CD4-positive, CD25-positive, alpha-beta regulatory T cell (primary cell): ENCODE data around the gene PSMG3. TPM values are rescaled to one million over a fixed set of nuclear protein-coding genes. Genes with fewer than 3 reads are reported as not detected.
"Not testable (repeated sequence)": the region's sequence is repeated elsewhere in the genome, so short reads cannot be mapped to it uniquely, and the experiment has no call there.

Source experiments
- ATAC-seq, 2 donors: fragments of 150-1000 bp; cut with Tn5 transposase; one replicate each; pipeline ENCODE4 v1.10.0; 2021; ENCODE audit warnings: low read depth in 2 of 2, moderate number of reproducible peaks in 2 of 2, moderate library complexity in 1 of 2
- DNase-seq, 3 donors: peaks; one replicate each; pipeline versions ENCODE4 v3.0.0 to v3.0.0-alpha.2; 2012 to 2022; ENCODE audit warnings: mixed read lengths in 1 of 3
- H3K27ac ChIP-seq: one replicate; pipeline ENCODE4 v1.7.0; 2013; ENCODE audit warnings: mild to moderate bottlenecking, low read length; ENCODE audit not compliant: insufficient read depth, poor library complexity, severe bottlenecking
- H3K27me3 ChIP-seq: one replicate; pipeline ENCODE4 v1.7.0; 2013; ENCODE audit warnings: low read length; ENCODE audit not compliant: control insufficient read depth, insufficient read depth
- H3K36me3 ChIP-seq: one replicate; pipeline ENCODE4 v1.7.0; 2013; ENCODE audit warnings: mild to moderate bottlenecking, low read length, moderate library complexity; ENCODE audit not compliant: control insufficient read depth, insufficient read depth
- H3K4me1 ChIP-seq: 2 replicates; pipeline ENCODE4 v1.7.0; 2013; ENCODE audit warnings: mild to moderate bottlenecking, low read length; ENCODE audit not compliant: insufficient read depth, control insufficient read depth, poor library complexity, severe bottlenecking
- H3K4me3 ChIP-seq: one replicate; pipeline ENCODE4 v1.7.0; 2013; ENCODE audit warnings: low read depth, mild to moderate bottlenecking, low read length, moderate library complexity
- H3K9me3 ChIP-seq, 2 experiments: 1 replicate in 1 of 2; 2 replicates in 1 of 2; pipeline ENCODE4 v1.7.0; 2013; ENCODE audit warnings: low read length in 2 of 2, mild to moderate bottlenecking in 1 of 2, moderate library complexity in 1 of 2; ENCODE audit not compliant: control insufficient read depth in 2 of 2
- H3K27ac Mint-ChIP-seq, 3 donors: one replicate each; pipeline ENCODE4 v1.8.0; 2020 to 2022; ENCODE audit warnings: mild to moderate bottlenecking in 3 of 3, mixed read lengths in 3 of 3, moderate library complexity in 2 of 3
- H3K27me3 Mint-ChIP-seq: one replicate; pipeline ENCODE4 v1.8.0; 2022; ENCODE audit warnings: mild to moderate bottlenecking, mixed read lengths
- H3K36me3 Mint-ChIP-seq: one replicate; pipeline ENCODE4 v1.8.0; 2020; ENCODE audit warnings: mixed read lengths
- H3K4me1 Mint-ChIP-seq, 4 donors: one replicate each; pipeline ENCODE4 v1.8.0; 2020 to 2022; ENCODE audit warnings: mixed read lengths in 4 of 4, mild to moderate bottlenecking in 1 of 4
- H3K4me3 Mint-ChIP-seq, 4 donors: one replicate each; pipeline ENCODE4 v1.8.0; 2020 to 2022; ENCODE audit warnings: mild to moderate bottlenecking in 4 of 4, mixed read lengths in 4 of 4, moderate library complexity in 3 of 4
- H3K9me3 Mint-ChIP-seq, 7 donors: one replicate each; pipeline ENCODE4 v1.8.0; 2020 to 2022; ENCODE audit warnings: mixed read lengths in 7 of 7, mild to moderate bottlenecking in 3 of 7, moderate library complexity in 2 of 7
- polyA plus RNA-seq, 4 donors: library from polyadenylated mRNA; unstranded; fragments of 300-500 nt; fragmentation: Illumina TruSeq; gene quantifications; one replicate each; pipeline ENCODE4 v1.2.3, GENCODE V29; 2021
- total RNA-seq: library from RNA; stranded (reverse); gene quantifications from one replicate; pipeline ENCODE4 v1.2.3, GENCODE V29; 2022

PSMG3 gene
- total and polyA plus RNA-seq, 5 donors from 2014 or later: 16.3 to 47.8 (median 45.7) TPM

DNA sequence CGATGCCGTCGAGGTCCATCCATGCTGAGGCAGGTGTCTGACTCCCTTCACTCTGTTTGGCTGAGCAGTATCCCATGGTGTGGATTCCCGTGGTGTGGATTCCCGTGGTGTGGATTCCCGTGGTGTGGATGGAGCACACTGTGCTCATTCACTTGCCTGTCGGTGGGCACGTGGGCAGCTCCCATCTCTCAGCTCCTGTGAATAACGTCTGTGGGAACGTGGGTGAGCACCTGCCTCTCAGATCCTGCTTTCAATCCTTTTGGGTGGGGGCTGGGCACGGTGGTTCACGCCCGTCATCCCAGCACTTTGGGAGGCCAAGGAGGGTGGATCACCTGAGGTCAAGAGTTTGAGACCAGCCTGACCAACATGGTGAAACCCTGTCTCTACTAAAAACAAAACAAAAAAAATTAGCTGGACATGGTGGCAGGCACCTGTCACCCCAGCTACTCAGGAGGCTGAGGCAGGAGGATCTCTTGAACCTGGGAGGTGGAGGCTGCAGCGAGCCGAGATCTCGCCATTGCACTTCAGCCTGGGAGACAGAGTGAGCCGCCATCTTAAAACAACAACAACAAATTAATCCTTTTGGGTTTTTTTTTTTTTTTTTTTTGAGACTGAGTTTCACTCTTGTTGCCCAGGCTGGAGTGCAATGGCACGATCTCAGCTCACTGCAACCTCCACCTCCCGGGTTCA lies 13.6 kb upstream of the PSMG3 start:
- peaks cover 4 to 16% (median 8%) of the 10 kb centered on the region in 4 donors for H3K4me1 Mint-ChIP-seq
- H3K36me3 ChIP-seq, H3K4me1 ChIP-seq, H3K9me3 ChIP-seq, H3K27me3 Mint-ChIP-seq, DNase-seq, ATAC-seq, H3K27ac ChIP-seq, H3K27me3 ChIP-seq, H3K4me3 ChIP-seq, H3K4me3 Mint-ChIP-seq, H3K27ac Mint-ChIP-seq, H3K36me3 Mint-ChIP-seq, H3K9me3 Mint-ChIP-seq: not testable (repeated sequence)

DNA sequence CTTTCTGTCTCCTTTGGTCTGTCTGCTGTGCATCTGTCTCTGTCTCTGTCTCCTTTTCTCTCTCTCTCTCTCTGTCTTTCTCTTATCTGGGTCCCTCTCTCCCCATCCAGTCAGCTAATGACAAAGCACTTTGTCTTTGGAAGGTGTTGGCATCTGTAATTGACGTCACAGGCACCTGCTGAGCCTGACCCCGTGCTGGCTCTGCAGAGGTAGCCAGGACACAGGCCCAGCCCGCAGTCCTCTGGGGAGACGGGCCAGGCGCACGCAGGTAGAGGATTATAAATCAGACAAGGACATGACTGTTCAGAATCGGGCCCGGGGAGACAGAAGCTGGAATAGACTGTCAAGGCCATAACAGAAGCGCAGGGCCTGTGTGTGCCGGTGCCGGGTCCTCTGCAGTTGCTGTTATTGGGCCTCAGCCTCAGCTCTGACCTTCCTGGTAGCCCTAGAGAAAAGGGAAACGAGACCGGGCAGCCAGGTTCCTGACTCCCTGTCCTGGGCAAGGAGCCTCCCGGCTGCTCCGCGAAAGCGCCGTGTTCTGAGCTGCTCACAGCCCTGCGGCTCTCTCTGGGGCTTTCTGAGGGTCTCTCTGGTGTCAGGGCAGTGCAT lies 10.7 kb upstream of the PSMG3 start:
- H3K4me1 Mint-ChIP-seq: peaks cover 4 to 16% (median 8%) of the 10 kb centered on the region in 4 donors
- no peak for DNase-seq
- no peaks in the 10 kb centered on the region for H3K27me3 Mint-ChIP-seq

DNA sequence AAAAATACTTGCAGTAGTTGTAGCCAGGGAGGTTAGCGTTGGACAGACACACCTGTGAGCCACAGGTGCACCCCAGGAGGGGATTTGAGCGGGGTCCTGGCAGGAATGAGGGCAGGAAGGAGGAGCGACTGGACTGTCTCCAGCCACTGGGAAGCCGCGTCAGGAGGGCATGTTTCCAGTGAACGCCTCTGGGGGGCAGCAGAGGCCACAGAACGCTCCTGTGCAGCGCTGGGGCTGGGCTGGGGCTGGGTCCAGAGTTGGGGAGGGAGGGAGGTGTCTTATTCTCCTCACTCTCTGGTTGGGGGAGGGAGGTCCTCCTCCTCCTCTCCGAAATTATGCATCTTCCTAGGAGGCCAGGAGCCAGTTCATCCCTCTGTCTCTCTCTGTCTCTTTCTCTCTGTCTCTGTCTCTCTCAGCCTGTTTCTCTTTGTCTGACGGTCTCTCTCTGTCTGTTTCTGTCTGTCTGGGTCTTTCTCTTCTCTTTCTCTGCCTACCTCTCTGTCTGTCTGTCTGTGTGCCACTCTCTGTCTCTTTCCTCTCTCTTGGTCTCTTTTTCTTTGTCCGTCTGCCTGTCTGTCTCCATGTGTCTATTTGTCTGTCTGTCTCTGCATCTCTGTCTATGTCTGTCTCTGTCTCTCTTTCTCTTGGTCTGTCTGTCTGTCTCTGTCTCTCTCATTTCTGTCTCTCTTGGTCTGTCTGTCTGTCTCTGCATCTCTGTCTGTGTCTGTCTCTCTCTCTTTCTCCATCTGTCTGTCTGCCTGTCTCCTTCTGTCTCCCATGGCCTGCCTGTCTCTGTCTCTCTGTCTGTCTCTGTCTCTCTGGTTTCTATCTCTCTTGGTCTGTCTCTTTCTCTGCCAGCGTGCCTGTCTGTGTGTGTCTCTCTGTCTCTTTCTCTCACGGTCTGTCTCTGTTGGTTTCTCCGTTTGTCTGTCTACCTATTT lies 9.9 kb upstream of the PSMG3 start:
- Mint-ChIP-seq H3K4me1 (peaks cover 4 to 16% (median 8%) of the 10 kb centered on the region in 4 donors), H3K27me3 (no peaks in the 10 kb centered on the region), H3K9me3 (no peaks in the 10 kb centered on the region), H3K27ac (peak overlapping the region in 2 of 3 donors; percentile 76 to 85), H3K36me3 (no peaks in the 10 kb centered on the region), H3K4me3 (peak overlapping the region in 1 of 4 donors; percentile 61)
- H3K4me1 ChIP-seq: peaks cover 5% of the 10 kb centered on the region
- H3K27me3 ChIP-seq: no peaks in the 10 kb centered on the region
- H3K9me3 ChIP-seq: no peaks in the 10 kb centered on the region
- peak; percentile 87 to 94 for ATAC-seq
- H3K36me3 ChIP-seq: no peaks in the 10 kb centered on the region
- no peak overlapping the region for H3K4me3 ChIP-seq
- no peak overlapping the region for H3K27ac ChIP-seq
- DNase-seq: peak; percentile 54 to 65 (median 57)

More for the DNA sequence above, 10.7 kb upstream of the PSMG3 start:
- Histone ChIP-seq H3K4me1 (peaks cover 5% of the 10 kb centered on the region), H3K27ac (no peak overlapping the region), H3K36me3 (no peaks in the 10 kb centered on the region), H3K27me3 (no peaks in the 10 kb centered on the region), H3K9me3 (no peaks in the 10 kb centered on the region), H3K4me3 (no peak overlapping the region)
- ATAC-seq: no peak
- H3K36me3 Mint-ChIP-seq: no peaks in the 10 kb centered on the region
- peak overlapping the region in 1 of 4 donors; percentile 75 for H3K4me3 Mint-ChIP-seq
- peak overlapping the region in 1 of 3 donors; percentile 85 for H3K27ac Mint-ChIP-seq
- H3K9me3 Mint-ChIP-seq: no peaks in the 10 kb centered on the region

DNA sequence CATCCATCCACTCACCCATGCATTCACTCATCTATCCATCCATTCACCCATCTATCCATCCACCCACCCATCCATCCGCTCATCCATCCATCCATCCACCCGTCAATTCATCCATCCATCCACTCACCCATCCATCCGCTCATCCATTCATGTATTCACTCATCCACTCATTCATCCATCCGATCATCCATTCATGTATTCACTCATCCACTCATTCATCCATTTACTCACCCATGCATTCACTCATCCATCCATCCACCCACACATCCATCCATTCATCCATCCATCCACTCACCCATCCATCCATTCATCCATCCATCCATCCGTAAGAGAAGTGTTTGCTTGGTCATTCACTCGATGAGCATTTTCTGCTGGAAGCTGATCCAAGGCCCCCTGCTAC lies 8.7 kb upstream of the PSMG3 start:
- H3K4me1 ChIP-seq: peaks cover 5% of the 10 kb centered on the region
- no peaks in the 10 kb centered on the region for H3K9me3 ChIP-seq
- Mint-ChIP-seq H3K36me3 (no peaks in the 10 kb centered on the region), H3K27ac (no peak overlapping the region), H3K4me1 (peaks cover 4 to 16% (median 8%) of the 10 kb centered on the region in 4 donors), H3K9me3 (no peaks in the 10 kb centered on the region), H3K4me3 (no peak overlapping the region), H3K27me3 (no peaks in the 10 kb centered on the region)
- DNase-seq: no peak
- no peak overlapping the region for H3K27ac ChIP-seq
- ATAC-seq: no peak
- H3K4me3 ChIP-seq: no peak overlapping the region
- H3K27me3 ChIP-seq: no peaks in the 10 kb centered on the region
- H3K36me3 ChIP-seq: no peaks in the 10 kb centered on the region

DNA sequence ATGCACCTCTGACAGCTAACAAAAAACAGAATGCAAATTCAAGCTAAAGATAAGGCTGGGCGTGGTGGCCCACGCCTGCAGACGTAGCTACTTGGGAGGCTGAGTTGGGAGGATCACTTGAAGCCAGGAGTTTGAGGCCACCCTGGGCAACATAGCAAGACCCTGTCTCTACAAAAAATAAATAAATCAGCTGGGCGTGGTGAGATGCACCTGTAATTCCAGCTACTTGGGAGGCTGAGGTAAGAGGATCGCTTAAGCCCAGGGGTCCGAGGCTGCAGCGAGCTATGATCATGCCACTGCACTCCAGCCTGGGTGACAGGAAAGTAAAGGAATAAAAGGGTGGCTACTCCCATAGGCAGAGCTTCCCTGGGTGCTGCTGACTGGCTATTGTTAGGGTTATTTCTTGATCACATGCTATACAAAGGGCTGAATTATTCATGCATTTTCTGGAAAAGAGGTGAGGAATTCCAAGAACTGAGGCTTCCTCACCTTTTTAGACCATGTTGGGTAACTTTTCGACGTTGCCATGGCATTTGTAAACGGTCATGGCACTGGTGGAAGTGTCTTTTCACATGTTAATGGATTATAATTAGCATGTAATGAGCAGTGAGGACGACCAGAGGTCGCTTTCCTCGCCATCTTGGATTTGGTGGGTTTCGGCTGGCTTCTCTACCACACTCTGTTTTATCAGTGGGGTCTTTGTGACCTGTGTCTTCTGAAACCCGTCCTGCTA lies 6.9 kb upstream of the PSMG3 start:
- Histone ChIP-seq H3K27ac (no peak overlapping the region), H3K9me3 (no peaks in the 10 kb centered on the region), H3K36me3 (no peaks in the 10 kb centered on the region), H3K27me3 (no peaks in the 10 kb centered on the region), H3K4me3 (no peak overlapping the region), H3K4me1 (peaks cover 5% of the 10 kb centered on the region)
- ATAC-seq (no peak), DNase-seq (no peak)
- Mint-ChIP-seq H3K36me3 (no peaks in the 10 kb centered on the region), H3K27ac (no peak overlapping the region), H3K27me3 (no peaks in the 10 kb centered on the region), H3K4me3 (no peak overlapping the region), H3K4me1 (peaks cover 10 to 29% (median 11%) of the 10 kb centered on the region in 4 donors), H3K9me3 (no peaks in the 10 kb centered on the region)

DNA sequence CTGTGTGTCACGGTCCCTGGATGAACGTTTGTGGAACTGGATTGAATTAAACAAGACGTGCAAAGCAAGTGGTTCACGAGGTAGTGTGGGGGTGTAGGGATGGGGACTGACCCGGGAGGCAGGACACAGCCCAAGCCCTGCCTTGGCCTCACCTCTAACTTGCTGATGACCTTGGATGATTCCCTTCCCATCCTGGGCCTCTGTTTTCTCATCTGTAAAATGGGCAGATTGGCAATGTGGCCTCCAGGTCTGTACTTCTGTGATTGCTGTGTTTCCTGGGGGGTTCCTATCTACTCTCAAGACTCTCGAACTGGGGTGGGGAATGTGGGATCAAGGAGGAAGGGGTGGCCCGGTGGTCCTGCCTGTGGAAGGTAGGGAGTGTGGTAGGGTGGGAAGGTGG lies 6.0 kb upstream of the PSMG3 start:
- Mint-ChIP-seq H3K27me3 (no peaks in the 10 kb centered on the region), H3K4me1 (peaks cover 10 to 38% (median 14%) of the 10 kb centered on the region in 4 donors), H3K4me3 (no peak overlapping the region), H3K36me3 (no peaks in the 10 kb centered on the region), H3K27ac (no peak overlapping the region), H3K9me3 (no peaks in the 10 kb centered on the region)
- no peaks in the 10 kb centered on the region for H3K36me3 ChIP-seq
- peaks cover 12% of the 10 kb centered on the region for H3K4me1 ChIP-seq
- no peak for ATAC-seq
- DNase-seq: no peak
- H3K4me3 ChIP-seq: no peak overlapping the region
- H3K27ac ChIP-seq: no peak overlapping the region
- H3K9me3 ChIP-seq: no peaks in the 10 kb centered on the region
- H3K27me3 ChIP-seq: no peaks in the 10 kb centered on the region

DNA sequence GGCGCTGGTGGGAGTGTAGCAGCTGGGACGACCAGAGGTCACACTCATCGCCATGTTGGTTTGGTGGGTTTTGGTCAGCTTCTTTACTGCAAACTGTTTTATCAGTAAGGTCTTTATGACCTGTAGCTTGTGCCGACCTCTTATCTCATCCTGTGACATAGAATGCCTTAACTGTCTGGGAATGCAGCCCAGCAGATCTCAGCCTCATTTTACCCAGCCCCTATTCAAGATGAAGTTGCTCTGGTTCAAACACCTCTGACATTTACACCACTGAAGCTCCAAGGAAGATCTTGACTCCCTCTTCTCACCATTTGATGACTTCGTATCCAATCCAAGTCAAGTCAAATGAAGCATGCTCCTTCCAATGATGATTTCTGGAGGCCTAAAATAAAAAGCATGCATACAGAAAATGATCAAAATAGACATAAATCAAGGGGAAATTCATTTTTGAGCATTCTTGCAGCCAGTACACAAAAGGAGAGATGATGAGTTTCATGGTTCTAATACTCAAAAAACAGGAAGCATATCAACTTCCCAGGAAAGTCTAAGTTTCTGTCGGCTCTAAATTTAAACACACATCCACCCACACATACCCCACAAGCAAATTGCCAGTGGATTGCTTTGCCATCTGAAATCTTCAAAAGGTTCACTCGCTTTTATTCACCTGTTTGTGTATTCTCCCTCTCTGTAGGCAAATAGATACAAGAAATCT lies 2.4 kb upstream of the PSMG3 start:
- Histone ChIP-seq H3K27ac (no peak overlapping the region), H3K9me3 (no peaks in the 10 kb centered on the region), H3K4me1 (peaks cover 26% of the 10 kb centered on the region), H3K4me3 (no peak overlapping the region), H3K36me3 (peaks cover 5% of the 10 kb centered on the region), H3K27me3 (no peaks in the 10 kb centered on the region)
- Mint-ChIP-seq H3K9me3 (no peaks in the 10 kb centered on the region), H3K27me3 (no peaks in the 10 kb centered on the region), H3K36me3 (no peaks in the 10 kb centered on the region), H3K27ac (peak overlapping the region; percentile 72 to 86 (median 82)), H3K4me1 (peaks cover 6 to 35% (median 12%) of the 10 kb centered on the region in 4 donors), H3K4me3 (peak overlapping the region; percentile 26 to 94 (median 64))
- DNase-seq (no peak), ATAC-seq (no peak)
